ENCODE data around the gene ANXA5.

- TF ChIP-seq CTCF (IDR thresholded peaks at IDR 0.05): no peak
- no peak for TF ChIP-seq POLR2A (IDR thresholded peaks at IDR 0.05)
Observed at GRCh38 chr4:121680571-121680970, 16.2 kb downstream of the ANXA5 start.
